RWPE2 (cell line): ENCODE results near the gene RERE.

Experiments
- ATAC-seq: fragments of 200-7000 bp; cut with Tn5 transposase; 3 replicates; pipeline ENCODE4 v1.9.1; 2021; ENCODE audit warnings: low read depth
- DNase-seq: peaks from one replicate; pipeline ENCODE4 v3.0.0-alpha.2; 2020; ENCODE audit warnings: low spot score
- H3K27ac ChIP-seq: fragments of 450-650 bp; 2 replicates; pipeline ENCODE4 v1.5.1; 2017; ENCODE audit warnings: mild to moderate bottlenecking; ENCODE audit not compliant: poor library complexity, severe bottlenecking
- H3K27me3 ChIP-seq: fragments of 250-450 bp; sonication (Bioruptor Pico); 2 replicates; pipeline ENCODE4 v1.5.1; 2021; ENCODE audit warnings: mild to moderate bottlenecking, moderate library complexity; ENCODE audit not compliant: insufficient read depth, poor library complexity, severe bottlenecking
- H3K36me3 ChIP-seq: fragments of 250-450 bp; sonication (Bioruptor Pico); 2 replicates; pipeline ENCODE4 v1.5.1; 2020; ENCODE audit warnings: low read depth, mild to moderate bottlenecking, moderate library complexity
- H3K4me1 ChIP-seq: fragments of 250-450 bp; sonication (Bioruptor Pico); 2 replicates; pipeline ENCODE4 v1.5.1; 2021; ENCODE audit warnings: mild to moderate bottlenecking, moderate library complexity; ENCODE audit not compliant: insufficient read depth, poor library complexity, severe bottlenecking
- H3K4me3 ChIP-seq: fragments of 250-450 bp; sonication (Bioruptor Pico); 2 replicates; pipeline ENCODE4 v1.5.1; 2021; ENCODE audit warnings: mild to moderate bottlenecking, moderate library complexity; ENCODE audit not compliant: severe bottlenecking
- H3K9me3 ChIP-seq: fragments of 250-450 bp; sonication (Bioruptor Pico); 2 replicates; pipeline ENCODE4 v1.5.1; 2021; ENCODE audit warnings: mild to moderate bottlenecking, moderate library complexity; ENCODE audit not compliant: severe bottlenecking
- TF ChIP-seq, protein P1 (sequence below): fragments of 450-650 bp; IDR thresholded peaks from one replicate; pipeline ENCODE4 v1.5.1; 2017; ENCODE audit warnings: mild to moderate bottlenecking, moderate library complexity; ENCODE audit not compliant: poor library complexity, severe bottlenecking

Gene RERE

DNA sequence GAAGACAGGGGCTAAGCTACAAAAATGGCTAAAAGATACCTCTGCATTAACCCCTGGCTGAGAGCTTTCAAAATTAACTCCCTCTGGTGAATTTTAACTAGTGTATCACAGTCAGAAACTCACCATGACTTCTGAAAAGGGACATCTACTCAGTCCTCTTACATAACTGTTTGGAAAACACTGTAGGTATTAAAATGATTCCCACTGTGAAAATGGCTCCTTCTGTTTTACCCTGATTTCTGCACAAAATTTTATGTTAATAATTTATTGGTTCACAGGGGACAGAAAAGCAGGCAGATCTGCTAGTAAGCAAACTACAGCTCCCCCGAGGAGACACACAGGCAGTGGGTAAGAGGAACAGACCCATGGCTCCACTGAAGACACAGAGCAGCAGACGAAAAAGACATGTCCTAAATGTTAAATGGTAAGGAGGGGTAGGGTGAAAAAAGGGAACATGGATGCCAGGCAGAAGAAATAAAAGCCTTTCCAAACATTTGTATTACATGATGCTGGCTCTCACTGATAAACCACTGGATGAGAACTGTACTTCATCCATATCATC is 387.8 kb downstream of the RERE start:
- no peaks in the 10 kb centered on the region for H3K36me3 ChIP-seq
- peaks cover 2% of the 10 kb centered on the region for H3K4me1 ChIP-seq
- no peak for ATAC-seq
- no peak for DNase-seq
- H3K9me3 ChIP-seq: no peaks in the 10 kb centered on the region
- no peaks in the 10 kb centered on the region for H3K27me3 ChIP-seq
- H3K27ac ChIP-seq: no peak overlapping the region
- TF ChIP-seq, protein P1, sequence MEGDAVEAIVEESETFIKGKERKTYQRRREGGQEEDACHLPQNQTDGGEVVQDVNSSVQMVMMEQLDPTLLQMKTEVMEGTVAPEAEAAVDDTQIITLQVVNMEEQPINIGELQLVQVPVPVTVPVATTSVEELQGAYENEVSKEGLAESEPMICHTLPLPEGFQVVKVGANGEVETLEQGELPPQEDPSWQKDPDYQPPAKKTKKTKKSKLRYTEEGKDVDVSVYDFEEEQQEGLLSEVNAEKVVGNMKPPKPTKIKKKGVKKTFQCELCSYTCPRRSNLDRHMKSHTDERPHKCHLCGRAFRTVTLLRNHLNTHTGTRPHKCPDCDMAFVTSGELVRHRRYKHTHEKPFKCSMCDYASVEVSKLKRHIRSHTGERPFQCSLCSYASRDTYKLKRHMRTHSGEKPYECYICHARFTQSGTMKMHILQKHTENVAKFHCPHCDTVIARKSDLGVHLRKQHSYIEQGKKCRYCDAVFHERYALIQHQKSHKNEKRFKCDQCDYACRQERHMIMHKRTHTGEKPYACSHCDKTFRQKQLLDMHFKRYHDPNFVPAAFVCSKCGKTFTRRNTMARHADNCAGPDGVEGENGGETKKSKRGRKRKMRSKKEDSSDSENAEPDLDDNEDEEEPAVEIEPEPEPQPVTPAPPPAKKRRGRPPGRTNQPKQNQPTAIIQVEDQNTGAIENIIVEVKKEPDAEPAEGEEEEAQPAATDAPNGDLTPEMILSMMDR: no peak
- no peak overlapping the region for H3K4me3 ChIP-seq

DNA sequence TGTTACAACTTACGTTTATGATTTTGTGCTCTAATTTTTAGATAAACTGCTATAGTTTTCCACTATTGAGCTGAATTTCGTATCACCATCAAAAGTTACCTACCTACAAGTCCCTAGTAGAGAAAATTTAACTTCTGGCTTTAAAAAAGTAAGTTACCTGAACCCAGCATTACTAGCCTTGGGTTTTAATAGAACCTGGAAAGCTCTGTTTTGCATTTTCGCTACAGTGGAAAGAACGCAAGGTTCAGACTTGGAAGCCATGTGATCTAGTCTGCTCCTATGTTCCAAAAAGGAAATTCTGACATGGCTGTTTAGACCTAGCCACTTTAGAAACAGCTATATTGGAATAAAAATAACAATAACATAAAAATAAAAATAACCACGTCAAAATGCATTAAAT is 389.0 kb downstream of the RERE start:
- H3K27me3 ChIP-seq: no peaks in the 10 kb centered on the region
- no peak overlapping the region for H3K4me3 ChIP-seq
- no peaks in the 10 kb centered on the region for H3K9me3 ChIP-seq
- H3K27ac ChIP-seq: no peak overlapping the region
- DNase-seq (no peak), ATAC-seq (no peak)
- peaks cover 5% of the 10 kb centered on the region for H3K4me1 ChIP-seq
- H3K36me3 ChIP-seq: no peaks in the 10 kb centered on the region
- TF ChIP-seq, protein P1: no peak

DNA sequence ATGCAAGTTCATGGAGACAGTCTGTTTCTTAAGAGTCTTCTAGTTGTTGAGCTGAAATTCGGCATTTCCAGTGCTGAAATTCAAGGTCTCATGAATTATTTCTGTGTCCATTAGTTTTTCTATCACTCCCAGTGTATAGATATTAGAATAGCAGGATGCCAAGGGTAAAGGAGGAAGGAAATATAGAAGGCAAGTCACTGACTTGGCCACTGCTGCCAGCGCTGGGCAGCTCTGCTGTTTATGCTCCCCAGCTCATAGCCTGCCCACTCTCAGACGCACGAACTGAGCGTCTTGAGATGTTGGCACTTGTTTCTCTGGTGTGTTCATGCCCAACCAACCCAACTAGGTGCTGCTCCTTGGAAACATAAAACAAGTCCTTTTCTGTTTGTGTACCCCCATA is 389.5 kb downstream of the RERE start:
- H3K4me1 ChIP-seq: peaks cover 5% of the 10 kb centered on the region
- H3K27ac ChIP-seq: no peak overlapping the region
- no peaks in the 10 kb centered on the region for H3K27me3 ChIP-seq
- H3K9me3 ChIP-seq: no peaks in the 10 kb centered on the region
- ATAC-seq (no peak), DNase-seq (no peak)
- TF ChIP-seq, protein P1: no peak
- no peaks in the 10 kb centered on the region for H3K36me3 ChIP-seq
- no peak overlapping the region for H3K4me3 ChIP-seq

DNA sequence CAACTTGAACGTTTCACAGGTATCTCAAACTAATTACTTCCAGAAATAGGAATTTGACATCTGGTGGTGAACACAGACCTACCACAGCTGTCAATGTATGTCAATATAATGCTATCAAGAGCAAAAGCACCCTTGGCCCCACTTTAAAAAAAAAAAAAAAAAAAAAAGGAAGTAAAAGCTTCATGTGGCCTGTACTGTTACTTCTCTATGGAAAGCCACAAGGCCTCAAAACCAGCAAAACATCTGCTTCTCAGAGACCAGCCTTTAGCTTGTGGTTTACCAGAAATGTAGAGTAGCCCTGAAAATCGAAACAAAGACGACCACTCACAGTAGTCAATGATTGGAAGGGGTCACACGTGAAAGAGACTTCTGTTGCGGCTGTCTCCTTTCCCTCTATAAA is 389.9 kb downstream of the RERE start:
- Histone ChIP-seq H3K27me3 (no peaks in the 10 kb centered on the region), H3K9me3 (no peaks in the 10 kb centered on the region), H3K36me3 (no peaks in the 10 kb centered on the region), H3K4me1 (peaks cover 5% of the 10 kb centered on the region), H3K4me3 (no peak overlapping the region), H3K27ac (no peak overlapping the region)
- TF ChIP-seq, protein P1: no peak
- no peak for DNase-seq
- ATAC-seq: no peak

DNA sequence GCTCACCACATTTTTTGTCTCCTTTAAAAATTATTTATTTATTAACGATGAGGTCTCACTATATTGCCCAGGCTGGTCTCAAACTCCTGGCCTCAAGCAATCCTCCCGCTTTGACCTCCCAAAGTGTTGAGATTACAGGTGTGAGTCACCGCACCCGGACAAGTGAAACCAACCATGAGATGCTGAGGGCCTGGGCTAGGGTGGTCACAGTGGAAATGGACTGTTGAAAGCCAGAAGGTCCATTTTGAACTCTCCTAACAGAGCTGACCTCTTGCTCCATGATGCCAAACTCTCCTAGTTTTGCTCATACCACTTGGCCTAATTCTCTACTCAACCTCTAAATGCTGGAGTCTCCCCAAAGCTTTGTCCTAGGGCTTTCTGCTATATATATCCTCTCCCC is 390.4 kb downstream of the RERE start:
- DNase-seq (no peak), ATAC-seq (no peak)
- H3K36me3 ChIP-seq: no peaks in the 10 kb centered on the region
- no peak overlapping the region for H3K27ac ChIP-seq
- TF ChIP-seq, protein P1: no peak
- peaks cover 5% of the 10 kb centered on the region for H3K4me1 ChIP-seq
- H3K27me3 ChIP-seq: no peaks in the 10 kb centered on the region
- H3K4me3 ChIP-seq: no peak overlapping the region
- H3K9me3 ChIP-seq: no peaks in the 10 kb centered on the region
